Activated CD4-positive, alpha-beta T cell treated with anti-CD3 and anti-CD28 coated beads, Interleukin-2, Interleukin-6, amounts not matched to agents 100 ng/mL and 50 ng/mL, durations not matched to agents 16 hours and 8 hours (primary cell): ENCODE results near the gene GYPA.
"Not testable (repeated sequence)": the region's sequence is repeated elsewhere in the genome, so short reads cannot be mapped to it uniquely, and the experiment has no call there.

Experiments used
- DNase-seq: peaks from one replicate; pipeline ENCODE4 v3.0.0-alpha.2; 2020

The GYPA gene

DNA sequence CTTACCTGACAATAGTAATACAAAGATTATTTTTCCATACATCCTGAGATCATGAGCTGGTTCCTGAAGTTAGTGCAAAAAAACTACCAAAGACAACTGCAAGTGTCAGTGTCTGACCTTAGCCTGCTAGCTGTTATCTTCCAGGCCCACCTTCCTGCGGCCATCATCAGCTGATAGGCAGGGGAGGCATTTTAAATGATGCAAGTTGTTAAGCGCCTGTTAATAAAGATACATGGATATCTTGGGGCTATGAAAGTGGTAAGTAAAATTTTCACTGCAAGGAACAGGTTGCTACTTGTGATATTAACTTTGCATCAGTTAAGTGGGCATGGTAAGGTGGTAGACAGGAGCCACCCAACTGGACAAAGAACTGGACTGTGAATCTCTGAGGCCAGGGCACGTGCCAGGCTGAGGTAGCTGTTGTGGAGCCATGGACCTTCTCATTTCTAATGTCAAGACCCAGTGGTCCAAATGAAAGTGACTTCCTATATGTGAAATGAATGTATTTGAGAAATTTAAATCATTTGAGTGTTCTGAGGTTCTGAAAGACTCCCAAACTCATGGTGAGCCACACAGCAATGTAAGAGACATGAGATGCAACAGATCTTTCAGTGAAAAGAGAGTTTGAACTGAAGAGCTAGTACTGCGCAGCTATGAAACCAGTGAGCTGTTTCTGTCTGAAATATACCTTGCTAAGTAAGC is at the start of gene GYPA:
Gene GYPA (minus strand): TSS at position 125 of the 702 bp plus-strand sequence. CDS start 83 bp downstream, at position 42.
- DNase-seq: not testable (repeated sequence)

GRCh38 chr4:144190009-144190408 is 49.5 kb upstream of the GYPA start:
- no peak for DNase-seq

GRCh38 chr4:144189121-144189520 is 48.6 kb upstream of the GYPA start:
- DNase-seq: no peak

DNA sequence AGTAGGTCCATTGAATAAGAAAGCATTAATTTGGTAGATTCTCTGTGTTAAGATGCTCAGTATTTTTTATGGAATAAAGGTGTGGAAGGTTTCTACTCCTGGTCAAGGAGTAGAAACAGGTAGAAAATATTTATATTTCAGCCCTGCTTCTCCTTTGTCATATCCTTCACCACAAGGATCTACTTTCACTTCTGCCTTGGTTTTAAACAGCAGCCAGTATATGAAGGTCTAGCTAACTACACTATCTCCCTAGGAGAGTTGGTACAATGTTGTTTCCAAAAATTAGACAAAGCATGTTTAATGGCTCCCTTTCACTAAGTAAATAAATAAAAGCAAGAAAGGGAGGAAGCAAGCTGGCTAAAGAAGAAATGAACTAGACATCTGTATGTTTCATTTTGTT is 44.6 kb upstream of the GYPA start:
- DNase-seq: no peak

DNA sequence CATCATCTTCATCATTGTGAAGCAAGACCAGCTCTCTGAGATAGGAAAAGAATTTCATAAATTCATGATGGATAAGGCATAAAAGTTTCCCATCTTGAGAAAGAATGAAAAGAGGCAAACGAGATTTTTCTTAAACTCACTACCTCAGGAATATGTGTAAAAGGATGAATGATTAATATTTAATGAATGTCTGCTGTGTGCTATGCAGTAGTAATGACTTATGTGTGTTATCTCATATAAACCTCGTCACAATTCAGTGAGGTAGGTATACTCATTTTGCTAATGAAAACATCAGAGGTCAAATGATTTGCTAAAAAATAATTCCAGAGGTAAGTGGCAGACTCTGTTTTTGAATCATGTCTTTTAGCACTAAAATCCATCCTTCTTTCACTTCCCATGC is 42.6 kb upstream of the GYPA start:
- no peak for DNase-seq

GRCh38 chr4:144181391-144181790 is 40.9 kb upstream of the GYPA start:
- DNase-seq: no peak

- DNase-seq: peak; percentile 21
Observed at GRCh38 chr4:144179152-144179739, 38.7 kb upstream of the GYPA start.

DNA sequence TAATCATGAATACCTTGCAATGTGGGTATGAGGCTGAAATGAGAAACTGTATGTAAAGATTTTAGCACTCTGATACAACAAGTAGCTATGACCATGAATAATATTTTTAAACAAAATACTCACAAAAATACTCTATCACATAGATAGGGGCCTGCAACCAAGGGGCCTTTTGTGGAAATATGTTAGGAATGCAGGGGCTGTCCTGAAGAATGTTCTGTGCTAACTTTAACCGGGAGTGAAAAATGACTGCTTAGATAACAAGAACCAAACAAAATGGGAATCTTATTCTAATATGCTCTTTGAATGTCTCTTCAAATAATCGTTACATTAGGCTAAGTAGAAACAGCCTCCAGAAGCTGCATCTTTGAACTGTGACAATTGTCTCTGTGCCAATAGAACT is 37.9 kb upstream of the GYPA start:
- no peak for DNase-seq

GRCh38 chr4:144176476-144176875 is 36.0 kb upstream of the GYPA start:
- DNase-seq: no peak

DNA sequence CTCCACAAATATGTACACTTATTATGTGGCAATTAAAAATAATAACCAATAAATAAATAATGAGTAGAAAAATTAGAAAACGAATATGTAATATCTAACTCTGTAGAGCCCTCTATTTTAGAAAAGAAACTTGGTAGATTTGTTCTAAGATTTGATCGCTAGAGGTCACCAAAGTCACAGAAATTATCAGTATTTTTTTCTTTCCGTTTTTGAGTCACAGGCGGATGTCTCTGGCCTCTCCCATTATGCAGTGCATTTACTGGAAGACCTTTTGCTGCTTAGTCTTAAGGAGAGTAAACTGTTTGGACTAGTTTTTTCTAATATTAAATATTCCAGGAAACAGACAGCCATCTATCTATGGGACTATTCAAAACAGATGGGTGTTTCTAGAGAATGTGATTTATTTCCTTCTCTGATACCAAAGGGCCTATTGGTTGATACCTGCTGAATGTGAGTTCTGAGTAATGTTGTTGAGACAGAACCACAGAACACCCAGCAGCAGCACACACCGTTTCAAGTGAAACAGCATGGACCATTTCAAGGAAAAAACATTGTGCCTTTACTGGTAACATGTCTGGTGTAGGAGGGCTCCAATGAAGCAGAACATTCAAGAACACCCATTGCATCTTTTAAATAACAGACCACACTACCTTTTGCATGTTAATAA is 34.0 kb upstream of the GYPA start:
- peak; percentile 69 for DNase-seq

DNA sequence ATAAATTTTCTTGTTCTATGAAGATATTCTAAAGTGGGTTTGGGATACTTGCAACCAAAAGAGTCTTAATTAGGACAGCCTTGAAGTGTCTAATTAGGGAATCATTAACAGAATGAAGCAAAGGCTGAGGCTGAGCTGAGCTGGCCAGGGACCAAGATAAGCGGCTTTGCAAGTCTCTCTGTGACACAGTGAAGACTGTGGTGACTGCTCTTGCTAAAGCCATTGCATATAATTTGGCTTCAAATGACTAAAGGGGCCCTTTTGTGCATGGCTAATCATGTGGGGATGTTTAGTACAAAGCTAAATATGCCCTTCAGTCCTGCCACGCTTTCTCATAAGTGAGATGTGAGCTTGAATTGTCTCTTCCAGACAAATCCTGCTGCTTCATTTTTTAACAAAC is 31.2 kb upstream of the GYPA start:
- no peak for DNase-seq

GRCh38 chr4:144169211-144169610 is 28.7 kb upstream of the GYPA start:
- no peak for DNase-seq

- no peak for DNase-seq
Observed at GRCh38 chr4:144154044-144154443, 13.5 kb upstream of the GYPA start.

DNA sequence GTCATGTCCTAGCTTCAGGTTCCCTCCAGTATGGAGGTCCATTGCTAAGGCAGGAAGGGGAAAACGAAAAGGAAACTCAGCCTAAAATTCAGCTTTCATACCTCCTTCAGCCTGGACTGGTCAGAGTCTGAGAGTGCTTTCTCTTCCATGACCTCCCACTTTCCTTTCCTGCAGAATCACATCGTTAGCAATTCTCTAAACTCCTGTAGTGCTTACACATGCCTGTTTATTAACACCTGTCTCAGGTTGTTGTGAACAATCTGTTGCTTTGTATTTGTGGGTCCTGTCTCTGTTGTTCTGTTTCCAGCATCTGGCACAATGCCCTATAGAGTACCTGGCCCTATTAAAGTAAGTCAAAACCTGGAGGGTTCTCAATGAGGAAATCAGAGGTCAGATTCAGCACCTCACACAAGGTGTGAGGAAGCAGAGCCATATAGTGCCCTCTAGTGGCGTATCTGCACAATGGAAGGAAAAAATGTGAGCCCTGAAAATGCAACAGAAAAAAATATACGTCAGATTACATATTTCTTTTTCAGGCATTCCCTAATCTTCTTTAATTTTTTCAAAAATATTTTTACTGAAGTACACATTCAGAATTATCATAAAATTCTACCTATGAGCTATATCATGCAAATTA is 2.3 kb upstream of the GYPA start:
- peak; percentile 41 for DNase-seq

- no peak for DNase-seq
Observed at GRCh38 chr4:144141493-144141892, 975 bp upstream of the GYPA start.

DNA sequence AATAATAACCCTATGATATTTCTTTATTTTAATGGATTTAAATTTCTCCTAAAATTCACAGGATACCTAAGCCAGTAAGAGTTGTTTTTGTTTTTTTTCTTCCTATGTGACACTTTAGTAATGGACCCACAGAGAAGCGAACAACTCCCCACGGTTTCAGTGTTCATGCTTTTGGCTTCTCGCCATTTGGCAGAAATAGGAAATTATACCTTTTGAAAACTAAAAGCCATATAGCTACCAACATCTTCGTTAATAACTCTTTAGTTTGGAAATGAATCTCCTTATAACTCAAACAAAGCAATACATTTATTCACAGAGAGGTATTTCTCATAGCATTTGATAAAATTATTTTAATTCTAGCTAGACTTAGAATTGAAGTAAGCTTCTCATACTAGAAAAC is 527 bp downstream of the GYPA start:
- not testable (repeated sequence) for DNase-seq

GRCh38 chr4:144139547-144139946 is 971 bp downstream of the GYPA start:
- DNase-seq: not testable (repeated sequence)

GRCh38 chr4:144138239-144138638 is 2.3 kb downstream of the GYPA start:
- DNase-seq: not testable (repeated sequence)

DNA sequence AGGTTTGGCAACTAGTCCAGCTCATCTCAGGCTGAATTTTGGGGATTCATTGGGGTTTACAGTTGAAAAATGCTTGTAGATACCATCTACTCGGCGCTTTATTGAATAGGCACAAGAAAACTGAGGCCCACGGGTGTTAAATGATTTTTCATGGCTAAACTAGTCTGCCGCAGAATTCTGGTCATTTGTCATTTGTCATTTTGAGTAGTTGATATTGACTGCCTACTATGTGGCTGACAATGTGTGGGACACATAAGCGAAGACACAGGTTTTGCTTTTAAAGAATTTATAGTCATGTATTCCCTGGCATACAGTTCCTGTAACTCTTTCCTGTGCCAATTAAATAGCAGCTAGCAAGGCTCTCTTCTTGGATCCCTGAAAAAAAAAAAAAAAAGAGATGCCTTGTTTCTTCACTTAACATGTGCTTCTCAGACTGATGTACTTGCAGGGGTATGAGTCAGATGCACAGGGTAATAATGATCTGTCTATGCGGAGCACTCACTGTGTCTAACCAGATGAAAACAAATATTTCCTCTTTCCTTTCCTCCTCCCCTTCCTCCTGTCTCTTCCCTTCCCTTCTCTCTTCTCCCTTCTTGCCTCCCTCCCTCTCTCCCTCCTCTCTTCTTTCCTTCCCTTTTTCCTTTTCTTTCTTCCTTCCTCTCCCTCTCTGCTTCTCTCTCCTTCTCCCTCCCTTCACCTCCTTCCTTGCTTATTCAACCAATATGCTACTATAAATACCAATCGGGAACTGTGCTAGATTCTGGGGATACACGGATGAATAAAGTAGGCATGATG is 3.2 kb downstream of the GYPA start:
- not testable (repeated sequence) for DNase-seq

GRCh38 chr4:144136189-144136588 is 4.3 kb downstream of the GYPA start:
- not testable (repeated sequence) for DNase-seq

DNA sequence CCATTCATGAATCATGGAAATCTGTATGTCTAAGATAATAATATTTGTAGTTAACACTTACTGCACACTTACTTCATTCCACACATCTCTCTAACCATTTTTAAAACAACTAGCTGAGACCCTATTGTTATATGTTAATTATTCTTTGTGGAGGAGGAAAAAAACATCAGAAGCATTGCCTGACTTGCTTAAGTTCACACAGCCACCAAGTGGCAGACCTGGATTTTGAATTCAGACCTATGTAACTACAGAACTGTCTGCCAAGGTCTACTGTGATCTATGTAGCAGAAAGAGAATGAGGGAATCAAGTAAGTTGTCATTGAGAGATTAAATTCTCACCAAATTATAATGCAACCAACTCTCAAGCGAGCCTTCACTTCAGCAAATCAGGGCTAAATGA is 10.4 kb downstream of the GYPA start:
- DNase-seq: not testable (repeated sequence)

GRCh38 chr4:144129336-144129875 is 11.1 kb downstream of the GYPA start:
- not testable (repeated sequence) for DNase-seq
